HG02870 (cell line): Measurements from ENCODE around the gene CLMN.

Experiments used
- ATAC-seq: cut with Tn5 transposase; IDR thresholded peaks from one replicate; pipeline ENCODE4 v1.9.1; 2021; ENCODE audit warnings: mild to moderate bottlenecking, moderate library complexity; ENCODE audit not compliant: unreplicated experiment

Gene CLMN

DNA sequence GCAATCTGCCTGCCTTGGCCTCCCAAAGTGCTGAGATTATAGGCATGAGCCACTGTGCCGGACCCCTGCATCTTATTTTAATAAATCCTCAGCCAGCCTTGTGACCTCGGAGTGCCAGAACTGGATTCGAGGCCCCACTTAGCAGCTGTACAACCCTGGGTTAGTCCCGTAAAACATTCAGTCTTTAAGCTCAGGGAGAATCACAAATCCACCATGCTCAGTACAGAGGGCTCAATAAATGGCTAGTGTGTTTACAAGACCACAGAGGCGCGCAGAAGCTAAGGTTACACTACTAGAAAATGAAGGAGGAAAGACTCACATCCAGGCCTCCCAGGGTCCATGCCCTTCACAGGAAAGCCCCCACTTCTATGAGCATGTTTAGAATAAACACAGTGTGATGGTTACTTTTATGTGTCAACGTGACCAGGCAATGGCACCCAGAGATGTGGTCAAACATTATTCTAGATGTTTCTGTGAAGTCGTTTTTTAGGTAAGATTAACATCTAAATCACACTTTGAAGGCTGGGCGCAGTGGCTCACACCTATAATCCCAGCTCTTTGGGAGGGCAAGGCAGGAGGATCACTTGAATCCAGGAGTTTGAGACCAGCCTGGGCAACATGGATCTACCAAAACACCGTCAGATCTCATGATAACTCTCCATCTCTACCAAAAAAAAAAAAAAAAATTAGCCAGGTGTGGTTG is 55.3 kb downstream of the CLMN start:
- ATAC-seq: no peak

DNA sequence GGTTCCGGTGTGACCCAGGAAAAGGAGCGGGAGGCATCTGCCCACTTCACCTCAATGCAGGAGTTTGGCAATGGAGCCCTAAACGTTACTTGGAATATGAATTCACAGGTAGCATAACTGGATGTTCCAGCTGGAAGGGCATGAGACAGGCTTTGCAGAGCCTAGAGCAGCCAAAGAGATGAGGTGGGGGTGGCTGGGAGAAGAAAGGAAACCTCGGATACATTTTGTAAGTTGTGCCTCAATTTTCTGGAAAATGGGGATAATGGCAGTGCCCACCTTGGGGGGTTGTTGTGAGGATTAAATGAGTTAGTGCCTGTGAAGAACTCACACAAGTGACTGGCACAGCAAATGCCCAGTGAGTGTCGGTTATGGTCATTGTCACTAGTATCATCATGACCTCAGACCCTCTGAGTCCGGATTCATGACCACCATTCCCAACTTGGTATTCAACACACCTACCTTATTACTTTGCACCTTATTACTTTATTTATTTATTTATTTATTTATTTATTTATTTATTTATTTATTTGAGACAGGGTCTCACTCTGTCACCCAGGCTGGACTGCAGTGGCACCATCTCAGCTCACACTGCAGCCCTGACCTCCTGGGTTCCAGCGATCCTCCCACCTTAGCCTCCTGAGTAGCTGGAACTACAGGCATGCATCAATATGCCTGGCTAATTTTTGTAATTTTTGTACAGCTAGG is 56.0 kb downstream of the CLMN start:
- ATAC-seq: no peak

DNA sequence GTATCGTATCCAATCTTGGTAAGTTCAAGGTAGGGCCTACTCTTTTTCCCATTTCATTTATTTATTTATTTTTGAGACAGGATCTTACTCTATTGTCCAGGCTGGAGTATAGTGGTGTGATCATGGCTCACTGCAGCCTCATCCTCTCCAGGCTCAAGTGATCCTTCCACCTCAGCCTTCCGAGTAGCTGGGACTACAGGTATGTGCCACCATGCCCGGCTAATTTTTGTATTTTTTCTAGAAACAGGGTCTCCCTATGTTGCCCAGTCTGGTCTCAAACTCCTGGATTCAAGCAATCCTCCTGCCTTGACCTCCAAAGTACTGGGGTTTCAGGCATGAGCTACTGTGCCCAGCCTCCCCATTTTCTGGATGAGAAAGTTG is 57.2 kb downstream of the CLMN start:
- ATAC-seq: no peak

DNA sequence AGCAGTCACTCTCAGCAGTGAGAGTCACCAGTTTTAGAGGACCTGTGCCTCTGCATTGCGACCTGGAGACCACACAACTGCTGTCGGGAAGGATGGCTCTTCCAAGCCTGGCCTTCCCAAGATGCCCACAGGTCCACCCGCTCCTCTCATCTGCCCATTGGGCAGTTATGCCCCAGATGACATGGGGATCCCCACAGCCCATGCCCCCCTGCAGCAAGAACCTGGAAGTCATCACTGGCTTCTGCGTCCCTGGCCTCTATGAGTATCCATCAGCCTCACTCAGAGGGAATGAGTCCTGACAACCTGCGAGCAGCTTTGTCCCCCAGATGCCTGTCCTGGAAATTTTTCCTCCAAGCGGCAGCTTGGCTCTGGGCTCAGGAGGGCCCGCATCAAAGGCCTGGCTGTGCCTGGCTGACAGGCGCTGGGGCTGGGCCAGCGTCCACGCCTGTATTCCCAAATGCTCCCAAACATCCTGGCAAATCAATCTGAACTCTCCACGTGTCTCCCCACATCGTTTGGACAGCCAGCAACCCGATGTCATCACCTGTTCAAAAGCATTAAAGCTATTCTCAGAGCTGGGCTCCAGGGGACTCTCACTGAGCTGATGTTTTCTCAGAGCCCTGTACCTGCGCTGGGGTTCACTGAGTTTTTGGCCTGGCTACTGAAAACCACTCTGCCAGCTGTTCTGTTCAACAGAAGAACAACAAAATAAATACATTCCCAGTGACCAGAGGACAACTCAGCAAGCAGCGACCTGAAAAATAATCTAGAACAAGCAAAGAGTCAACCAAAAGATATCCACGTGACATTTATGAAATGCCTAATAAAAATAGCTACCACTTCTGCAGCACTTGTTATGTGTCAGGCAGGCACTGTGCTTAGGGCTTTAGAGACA is 57.8 kb downstream of the CLMN start:
- ATAC-seq: no peak

DNA sequence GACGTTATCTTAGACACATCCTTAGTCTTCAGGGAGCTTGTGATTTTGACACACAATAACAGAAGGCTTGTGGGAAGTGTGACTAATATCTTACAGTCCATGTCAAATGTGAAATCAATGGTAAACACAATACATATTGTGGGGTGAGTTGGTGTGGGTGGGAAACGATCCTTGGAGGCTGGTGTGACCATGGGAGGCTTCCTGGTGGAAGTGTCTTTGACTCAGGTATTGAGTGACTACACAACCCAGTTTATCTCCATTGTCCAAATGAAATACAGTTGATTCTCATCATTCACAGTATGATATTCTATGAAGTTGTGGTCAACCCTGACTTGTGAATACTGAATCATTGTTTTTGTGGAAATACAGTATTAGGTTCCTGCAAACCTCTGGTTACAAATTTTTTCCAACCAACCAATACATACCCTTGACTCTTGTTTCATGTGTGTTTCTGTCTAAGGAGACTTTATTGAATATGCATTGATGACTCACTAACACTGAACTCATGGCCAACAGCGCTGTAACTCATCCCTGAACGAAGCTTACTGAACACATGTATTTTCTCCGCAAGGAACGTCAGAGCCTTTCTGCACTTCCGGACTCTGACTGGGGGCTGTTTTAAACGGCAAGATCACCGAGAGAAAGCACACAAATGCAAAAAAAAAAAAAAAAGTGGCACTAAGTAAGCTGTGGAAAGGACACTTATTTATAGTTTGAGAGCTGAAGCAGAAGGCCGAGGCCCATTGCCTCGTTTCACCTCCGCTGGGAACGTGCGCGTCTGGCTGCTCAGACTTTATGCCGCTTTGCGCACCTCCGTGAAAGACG is 59.0 kb downstream of the CLMN start:
- peak; percentile 50 for ATAC-seq

DNA sequence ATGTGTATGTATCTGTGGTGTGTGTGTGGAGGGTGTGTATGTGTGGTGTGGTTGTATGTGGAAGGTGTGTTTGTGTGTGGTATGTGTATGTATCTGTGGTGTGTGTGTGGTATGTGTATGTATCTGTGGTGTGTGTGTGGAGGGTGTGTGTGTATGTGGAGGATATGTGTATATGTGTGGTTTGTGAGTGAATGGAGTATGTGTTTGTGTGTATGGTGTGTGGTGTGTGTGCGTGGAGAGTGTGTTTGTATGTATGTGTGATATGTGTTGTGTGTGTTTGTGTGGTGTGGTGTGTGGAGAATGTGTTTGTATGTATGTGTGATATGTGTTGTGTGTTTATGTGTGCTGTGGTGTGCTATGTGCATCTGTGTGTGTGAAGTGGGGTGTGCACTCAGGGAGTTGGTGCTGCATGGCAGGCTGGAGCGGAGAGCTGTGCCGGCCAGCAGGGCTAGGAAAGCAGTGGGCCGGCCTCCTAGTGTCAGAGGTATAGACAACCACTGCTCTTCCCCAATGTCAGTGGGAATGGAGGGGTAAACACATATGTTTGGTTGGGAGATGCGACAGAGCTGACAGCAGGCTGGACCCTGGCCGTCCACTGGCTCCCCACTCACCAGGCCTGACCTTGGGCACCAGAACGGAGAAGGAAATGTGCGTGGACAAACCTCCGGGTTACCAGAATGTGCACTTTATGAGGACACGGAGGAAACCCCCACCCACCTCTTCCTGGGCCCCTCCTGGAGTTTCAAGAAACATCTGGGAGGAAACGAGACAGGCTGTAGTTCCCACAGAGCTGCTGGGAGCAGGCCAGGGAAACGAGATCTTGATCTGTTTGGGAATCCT is 60.7 kb downstream of the CLMN start:
- ATAC-seq: no peak

DNA sequence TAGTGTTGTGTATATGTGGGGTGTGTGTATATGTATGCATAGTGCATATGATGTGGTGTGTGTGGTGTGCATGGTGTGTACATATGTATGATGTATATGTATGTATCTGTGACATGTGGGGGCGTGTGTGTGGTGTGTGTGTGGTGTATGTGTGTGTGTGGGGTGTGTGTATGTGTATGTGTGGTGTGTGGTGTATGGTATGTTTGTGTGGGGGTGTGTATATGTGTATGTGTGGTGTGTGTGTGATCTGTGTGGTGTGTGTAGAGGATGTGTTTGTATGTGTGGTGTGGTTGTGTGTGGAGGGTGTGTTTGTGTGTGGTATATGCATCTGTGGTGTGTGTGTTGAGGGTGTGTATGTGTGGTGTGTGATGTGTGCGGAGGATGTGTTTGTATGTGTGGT is 61.6 kb downstream of the CLMN start:
- no peak for ATAC-seq

DNA sequence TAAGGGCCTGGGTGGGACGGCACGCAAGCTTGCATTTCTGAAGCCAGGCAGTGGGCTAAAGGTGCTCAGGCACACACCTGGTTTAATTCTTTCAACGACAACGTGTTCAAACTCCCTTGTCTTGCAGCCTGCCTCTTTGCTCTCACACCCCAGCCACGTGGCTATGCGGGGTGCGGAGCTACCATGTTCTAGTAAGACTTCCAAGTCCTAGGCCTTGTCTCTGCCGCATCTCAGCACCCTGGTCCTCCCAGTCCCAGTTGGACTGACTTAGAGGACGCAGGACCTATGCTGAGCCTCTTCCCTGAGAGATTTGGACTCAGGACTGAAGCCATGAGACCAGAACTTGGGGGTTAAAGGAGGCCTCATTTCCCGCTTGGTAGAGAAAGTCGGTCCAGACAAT is 62.2 kb downstream of the CLMN start:
- no peak for ATAC-seq

DNA sequence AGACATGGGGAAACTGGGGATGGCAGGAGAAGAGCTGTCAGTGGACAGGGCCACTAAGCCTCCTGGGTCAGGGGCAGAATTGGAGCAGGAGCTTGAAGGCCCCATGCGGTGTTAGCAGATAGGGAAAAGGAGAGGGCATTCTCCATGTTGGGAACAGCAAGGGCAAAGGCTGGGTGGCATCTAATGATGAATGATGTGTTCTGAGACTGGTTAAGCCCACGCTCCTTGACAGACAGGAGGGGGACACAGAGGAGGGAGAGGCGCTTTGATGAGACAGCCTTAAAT is 63.0 kb downstream of the CLMN start:
- ATAC-seq: no peak

DNA sequence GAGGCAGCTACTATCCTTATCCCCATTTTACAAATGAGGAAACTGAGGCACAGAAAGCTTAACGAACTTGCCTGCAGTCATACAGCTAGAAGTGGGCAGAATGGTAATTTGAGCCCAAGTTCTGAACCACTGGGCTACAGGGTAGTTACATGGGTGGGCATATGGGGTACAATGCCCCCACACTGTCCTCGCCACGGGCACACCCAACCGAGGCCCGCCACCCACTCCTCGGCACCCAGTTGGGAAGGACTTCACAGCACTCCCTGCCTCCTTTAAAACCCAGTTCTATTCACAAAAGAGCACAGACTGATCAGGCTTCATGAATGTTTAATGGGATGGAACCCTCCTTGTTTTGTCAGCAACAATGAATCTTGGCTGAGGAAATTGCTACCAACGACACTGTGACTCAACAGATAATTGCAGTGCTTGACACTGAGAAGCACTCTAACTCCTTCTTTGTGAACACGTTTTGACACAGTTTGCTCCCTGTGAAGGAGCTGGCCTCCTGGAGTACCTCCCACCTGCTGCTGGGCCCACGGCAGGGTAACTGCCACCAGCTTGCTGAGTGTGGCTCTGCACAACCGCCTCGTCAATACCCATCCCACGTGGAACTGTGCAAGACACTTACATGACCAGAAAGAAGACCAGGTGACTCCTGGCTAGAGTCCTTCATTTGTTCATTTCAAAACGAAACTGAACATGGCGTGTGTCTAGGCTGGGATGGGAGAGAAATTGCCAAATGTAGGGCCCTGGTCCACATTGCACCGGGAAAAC is 63.5 kb downstream of the CLMN start:
- no peak for ATAC-seq

DNA sequence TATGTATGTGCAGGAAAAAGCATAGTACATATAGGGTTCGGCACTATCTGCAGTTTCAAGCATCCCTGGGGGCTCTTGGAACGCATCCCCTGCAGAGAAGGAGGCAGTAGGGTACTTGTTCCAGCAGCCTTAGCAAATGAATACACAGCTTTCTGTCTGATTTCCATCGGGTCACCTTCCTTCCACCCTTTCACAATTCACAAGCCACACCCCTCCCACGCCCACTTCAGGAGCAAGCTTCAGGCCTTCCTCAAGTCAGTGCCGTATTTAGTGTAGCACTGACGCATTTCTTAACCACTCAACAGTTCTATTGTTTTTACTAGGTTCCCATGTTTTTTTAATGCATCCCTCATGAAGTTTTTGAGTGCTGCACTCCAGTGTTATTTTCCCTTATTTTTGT is 64.2 kb downstream of the CLMN start:
- no peak for ATAC-seq

DNA sequence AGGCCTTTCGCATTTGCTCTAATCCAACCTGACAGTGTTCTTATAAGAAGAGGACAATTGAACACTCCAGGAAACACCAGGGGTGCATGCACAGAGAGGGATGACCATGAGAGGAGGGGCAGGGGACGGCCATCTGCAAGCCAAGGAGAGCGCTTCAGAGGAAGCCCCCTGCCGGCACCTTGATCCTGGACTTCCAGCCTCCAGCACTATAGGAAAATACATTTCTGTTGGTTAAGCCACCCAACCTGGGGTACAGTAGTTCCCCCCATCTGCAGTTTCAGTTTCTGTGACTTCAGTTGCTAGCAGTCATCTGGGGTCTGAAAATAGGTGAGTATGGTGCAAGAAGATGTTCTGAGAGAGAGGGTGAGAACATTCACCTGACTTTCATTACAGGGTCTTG is 64.7 kb downstream of the CLMN start:
- ATAC-seq: no peak

DNA sequence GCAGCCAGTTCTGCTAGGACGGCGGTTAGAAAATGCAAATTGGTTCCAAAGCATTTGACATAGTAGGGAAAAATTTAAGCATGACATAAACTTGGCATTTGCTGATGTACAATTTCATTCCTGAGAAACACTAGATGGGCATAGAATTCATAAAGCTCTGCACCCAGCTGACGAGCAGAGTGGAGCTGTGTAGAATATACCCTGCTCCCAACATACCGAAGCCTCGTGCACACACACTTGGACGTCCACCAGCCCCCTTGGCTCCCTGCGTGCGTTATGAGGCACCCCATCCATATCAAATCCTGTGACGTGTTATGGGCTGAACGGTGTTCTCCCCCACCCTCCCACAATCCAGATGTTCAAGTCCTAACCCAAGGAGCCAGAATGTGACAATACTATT is 65.4 kb downstream of the CLMN start:
- ATAC-seq: no peak

DNA sequence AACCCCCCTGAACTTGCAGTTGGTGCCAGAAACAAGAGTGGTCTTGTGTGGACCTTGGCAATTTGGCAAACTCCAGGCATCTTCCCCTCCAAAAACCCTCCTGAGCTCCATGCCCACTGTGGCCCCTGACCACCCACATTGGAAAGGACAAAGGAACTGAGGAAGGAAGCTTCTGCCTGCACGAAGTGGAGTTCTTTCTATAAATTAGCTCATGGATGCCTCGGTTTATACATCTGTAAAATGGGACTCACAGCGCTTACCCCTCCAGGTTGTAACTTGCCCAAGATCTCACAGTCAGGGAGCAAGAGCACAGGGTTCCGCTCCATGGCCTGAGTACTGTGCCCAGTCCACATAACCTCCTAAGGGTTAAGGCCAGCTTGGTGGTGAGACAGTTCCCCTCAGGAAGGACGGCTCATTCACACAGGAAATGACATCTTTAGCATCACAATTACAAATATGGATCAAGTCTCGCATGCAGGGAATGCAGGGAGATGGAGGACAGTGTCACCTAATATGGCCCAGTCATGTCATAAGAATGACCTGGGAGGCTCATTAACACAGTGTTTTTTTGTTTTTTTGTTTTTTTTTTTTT is 66.6 kb downstream of the CLMN start:
- ATAC-seq: no peak

DNA sequence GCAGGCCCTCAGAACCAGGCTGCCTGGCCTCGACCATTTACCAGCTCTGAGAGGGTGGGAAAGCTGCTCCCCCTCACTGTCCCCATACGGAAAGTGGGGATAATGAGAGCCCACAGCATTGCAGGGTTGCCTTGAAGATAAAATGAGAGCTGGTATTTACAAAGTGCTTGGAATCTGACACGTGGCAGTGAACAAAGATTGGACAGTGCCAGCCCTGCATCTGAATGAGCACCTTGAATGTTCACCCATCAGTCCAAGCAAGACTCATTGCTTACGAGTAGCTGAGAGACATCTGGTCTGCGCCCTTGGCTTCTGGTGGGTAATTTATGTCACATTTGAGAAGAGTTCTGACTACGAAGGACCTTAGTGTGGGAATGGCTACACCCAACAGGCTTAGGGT is 67.5 kb downstream of the CLMN start:
- ATAC-seq: no peak

DNA sequence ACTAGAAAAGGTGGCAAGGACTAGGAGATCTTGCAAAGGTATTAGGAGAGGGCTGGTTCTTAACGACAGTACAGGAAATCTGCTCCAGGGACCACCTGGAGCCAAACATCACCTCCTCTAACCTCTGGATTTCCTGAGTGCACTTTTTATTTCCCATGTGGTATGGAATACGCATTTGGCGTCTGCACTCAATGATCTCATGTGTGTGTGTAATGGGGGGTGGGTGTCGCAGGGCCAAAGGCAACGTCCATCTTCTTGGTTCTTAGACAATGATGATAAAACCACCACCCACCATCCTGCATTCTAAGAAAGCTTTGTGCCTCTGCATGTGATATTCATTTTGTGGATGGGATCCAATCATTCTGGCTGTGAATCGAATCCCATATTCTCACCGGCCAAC is 68.8 kb downstream of the CLMN start:
- ATAC-seq: no peak

DNA sequence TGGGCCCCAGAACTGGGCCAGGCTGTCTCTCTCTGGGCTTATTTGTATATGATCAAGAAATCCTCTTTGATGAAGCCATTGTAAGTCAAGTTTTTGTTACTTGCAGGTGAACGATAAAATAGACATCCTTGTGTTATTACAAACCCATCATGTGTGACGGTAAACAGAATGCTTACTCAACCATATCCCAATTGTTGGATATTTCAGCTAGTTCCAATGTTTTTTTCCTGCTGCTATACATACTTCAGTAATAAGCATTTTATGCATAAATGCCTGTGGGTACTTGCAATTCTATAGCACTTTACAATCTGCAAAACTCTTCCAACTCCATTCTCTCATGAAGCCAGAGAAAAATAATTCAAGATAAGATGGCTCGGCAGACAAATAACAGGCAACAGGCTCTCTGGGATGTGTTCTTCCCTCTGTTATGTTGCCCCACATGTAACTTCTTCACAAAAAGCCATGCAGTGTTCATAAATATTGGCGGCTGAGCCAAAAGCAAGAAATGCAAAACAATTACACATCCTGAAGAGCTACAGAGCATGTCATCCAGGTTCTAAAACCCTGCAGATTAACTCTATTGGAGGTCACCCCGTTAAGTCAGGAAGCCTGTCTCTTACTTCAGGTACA is 69.5 kb downstream of the CLMN start:
- ATAC-seq: no peak

DNA sequence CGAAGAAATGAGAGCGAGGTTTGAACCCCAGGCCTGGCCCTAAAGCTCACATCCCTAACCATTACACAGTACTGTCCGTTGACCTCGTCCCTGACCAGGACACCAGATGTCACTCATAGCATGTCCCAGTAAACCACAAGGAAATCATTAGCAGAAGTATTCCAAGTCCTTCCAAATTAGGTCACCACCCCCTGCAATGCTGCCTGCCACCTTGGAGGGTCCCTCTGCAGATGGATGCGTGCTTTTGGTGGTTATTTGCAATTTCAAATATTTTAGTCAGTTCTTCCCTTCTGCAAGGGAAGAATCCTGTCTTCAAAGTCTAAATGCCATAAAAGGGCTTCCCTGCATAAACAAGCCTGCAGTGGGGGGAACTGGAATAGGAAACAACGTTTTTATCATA is 71.3 kb downstream of the CLMN start:
- no peak for ATAC-seq

DNA sequence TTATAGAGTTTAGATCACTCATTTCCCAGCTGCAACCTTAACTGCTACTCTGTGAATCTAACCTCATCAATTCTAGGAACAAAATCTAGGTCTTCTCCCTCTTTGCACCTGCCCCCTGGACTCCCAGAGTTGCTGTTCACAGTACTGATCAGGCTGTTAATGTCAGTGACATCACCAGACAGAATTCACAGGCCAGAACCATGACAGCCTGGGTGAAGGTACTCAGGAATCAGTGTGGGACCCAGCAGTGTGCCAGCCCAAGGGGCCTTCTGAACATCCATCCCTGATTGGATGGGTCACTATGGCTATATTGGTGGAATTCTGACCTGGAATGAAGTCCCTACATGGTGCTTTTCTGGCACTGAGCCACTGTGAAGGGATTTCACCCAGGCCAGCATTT is 72.8 kb downstream of the CLMN start:
- ATAC-seq: no peak
